GM12878 (cell line): ENCODE measurements around the gene CAMK2D. TPM values are rescaled to one million over a fixed set of nuclear protein-coding genes. Genes with fewer than 3 reads are reported as not detected.

ENCODE experiments used
- ATAC-seq: fragments of 200-7000 bp; cut with Tn5 transposase; 3 replicates; pipeline ENCODE4 v1.9.1; 2020; ENCODE audit warnings: mild to moderate bottlenecking, moderate library complexity
- BruUV-seq: library from RNA; stranded (reverse); fragments of 400-500 nt; replicated peaks from 2 replicates; lab custom pipeline; 2021; lab: Mats Ljungman, UMichigan
- CTCF ChIA-PET: fragments of 300-600 bp; sonication (Branson Sonifier 250); formaldehyde crosslinking; extraction: SDS; loops from one replicate; lab custom pipeline; 2021; ENCODE audit warnings: inconsistent platforms; lab: Yijun Ruan, JAX
- POLR2A ChIA-PET: fragments of 350-600 bp; formaldehyde crosslinking; extraction: SDS; loops from one replicate; lab custom pipeline; 2021; ENCODE audit warnings: inconsistent platforms; lab: Charles Lee
- RAD21 ChIA-PET: fragments of 300-600 bp; sonication (Branson Sonifier 250); formaldehyde crosslinking; loops from one replicate; lab custom pipeline; 2023; ENCODE audit warnings: antibody characterized with exemption; ENCODE audit not compliant: unreplicated experiment; lab: Charles Lee
- SMC1A ChIA-PET: fragments of 300-600 bp; sonication (Branson Sonifier 250); formaldehyde crosslinking; loops from one replicate; lab custom pipeline; 2023; ENCODE audit not compliant: unreplicated experiment, uncharacterized antibody; lab: Charles Lee
- DNase-seq: peaks from one replicate; pipeline ENCODE4 v3.0.0-alpha.2; 2011; ENCODE audit warnings: low read depth, low spot score
- FAIRE-seq: peaks from 3 replicates; lab custom pipeline; 2011; peaks lifted over from hg19 to GRCh38; lab: Jason Lieb, UNC
- H2AFZ ChIP-seq: 2 replicates; pipeline ENCODE4 v1.6.0; 2011; ENCODE audit warnings: low read depth, low read length, control low read depth; ENCODE audit not compliant: control insufficient read depth
- H3K27ac ChIP-seq: 2 replicates; pipeline ENCODE4 v1.5.1; 2011; ENCODE audit warnings: control low read depth; ENCODE audit not compliant: control insufficient read depth, insufficient read depth
- H3K27me3 ChIP-seq, 2 experiments: replicated peaks in 1 of 2; 2 replicates each; pipeline versions ENCODE4 v1.6.0 to v1.6.1; 2011; ENCODE audit warnings: low read length in 1 of 2; ENCODE audit not compliant: control insufficient read depth in 2 of 2, insufficient read depth in 2 of 2
- H3K36me3 ChIP-seq, 2 experiments: 2 replicates each; pipeline ENCODE4 v1.5.1; 2011; ENCODE audit warnings: low read length in 1 of 2; ENCODE audit not compliant: control insufficient read depth in 2 of 2, insufficient read depth in 2 of 2
- H3K4me1 ChIP-seq: 2 replicates; pipeline ENCODE4 v1.6.1; 2011; ENCODE audit warnings: mild to moderate bottlenecking, low read length, moderate library complexity, mixed read lengths; ENCODE audit not compliant: control insufficient read depth, insufficient read depth
- H3K4me2 ChIP-seq: 2 replicates; pipeline ENCODE4 v1.6.0; 2011; ENCODE audit warnings: control low read depth; ENCODE audit not compliant: control insufficient read depth, insufficient read depth
- H3K4me3 ChIP-seq: fragments of 200-600 bp; sonication (generic); 2 replicates; pipeline ENCODE4 v1.5.1; 2016
- H3K79me2 ChIP-seq: 2 replicates; pipeline ENCODE4 v1.6.0; 2011; ENCODE audit warnings: low read length; ENCODE audit not compliant: control insufficient read depth, insufficient read depth
- H3K9ac ChIP-seq: 2 replicates; pipeline ENCODE4 v1.8.0; 2011; ENCODE audit warnings: low read length, control low read depth, mixed read lengths; ENCODE audit not compliant: control insufficient read depth, insufficient read depth
- H3K9me3 ChIP-seq: replicated peaks from 3 replicates; pipeline ENCODE4 v1.5.1; 2011; ENCODE audit warnings: mild to moderate bottlenecking, low read length; ENCODE audit not compliant: control insufficient read depth, insufficient read depth
- H4K20me1 ChIP-seq: 2 replicates; pipeline ENCODE4 v1.6.0; 2011; ENCODE audit not compliant: control insufficient read depth, insufficient read depth
- EP300 ChIP-seq, 2 experiments: fragments of 150-350 bp in 1 of 2; IDR thresholded peaks; 2 replicates each; pipeline ENCODE4 v1.6.1; 2011 to 2012; ENCODE audit warnings: low read depth in 2 of 2, low read length in 2 of 2, borderline replicate concordance in 1 of 2, improper control_type of control experiment in 1 of 2, inconsistent platforms in 1 of 2; ENCODE audit not compliant: control insufficient read depth in 1 of 2
- HDAC2 ChIP-seq: fragments of 200-600 bp; sonication (generic); IDR thresholded peaks from 2 replicates; pipeline ENCODE4 v1.6.1; 2017
- MTA3 ChIP-seq: IDR thresholded peaks from 2 replicates; pipeline ENCODE4 v1.6.1; 2012; ENCODE audit warnings: low read length, inconsistent platforms, borderline replicate concordance
- MXI1 ChIP-seq: fragments of 150-350 bp; IDR thresholded peaks from 2 replicates; pipeline ENCODE4 v1.6.1; 2011; ENCODE audit warnings: low read depth, mild to moderate bottlenecking, inconsistent platforms, low read length, improper control_type of control experiment
- MYC ChIP-seq: IDR thresholded peaks from 2 replicates; pipeline ENCODE4 v1.6.1; 2011; ENCODE audit warnings: mild to moderate bottlenecking, low read length, moderate library complexity, inconsistent platforms; ENCODE audit not compliant: insufficient read depth, insufficient replicate concordance, insufficient read length, severe bottlenecking
- POLR2AphosphoS5 ChIP-seq: IDR thresholded peaks from 2 replicates; pipeline ENCODE4 v1.6.1; 2011; ENCODE audit warnings: mild to moderate bottlenecking, low read length, inconsistent platforms
- RB1 ChIP-seq: fragments of 450-650 bp; formaldehyde crosslinking; IDR thresholded peaks from 2 replicates; pipeline ENCODE4 v1.6.1; 2017; ENCODE audit warnings: mild to moderate bottlenecking, borderline replicate concordance
- SMARCA5 ChIP-seq: fragments of 450-650 bp; IDR thresholded peaks from 2 replicates; pipeline ENCODE4 v1.6.1; 2017; ENCODE audit warnings: mild to moderate bottlenecking
- SMC3 ChIP-seq: IDR thresholded peaks from 2 replicates; pipeline ENCODE4 v1.6.1; 2011; ENCODE audit warnings: low read length, improper control_type of control experiment, borderline replicate concordance
- STAT1 ChIP-seq: fragments of 450-650 bp; conservative IDR thresholded peaks from 2 replicates; pipeline ENCODE4 v1.6.1; 2014; ENCODE audit warnings: antibody characterized with exemption, mild to moderate bottlenecking
- whole genome bisulfite sequencing: methylation state at CpG from one replicate; pipeline ENCODE4 v1.1.6; 2016; ENCODE audit warnings: low lambda C conversion rate; ENCODE audit not compliant: insufficient replicate concordance, insufficient coverage; ENCODE audit errors: missing lambda C conversion rate; 5-methylcytosine and 5-hydroxymethylcytosine counted together
- in situ Hi-C: fragments of 300-500 bp; cut with MboI; formaldehyde crosslinking; loops from 9 replicates; pipeline ENCODE4 v1.14.3; 2018; ENCODE audit warnings: mixed read lengths
- intact Hi-C: fragments of 100-400 bp; cut with micrococcal nuclease; formaldehyde crosslinking; loops from one replicate; pipeline ENCODE4 v1.14.2; 2022; ENCODE audit not compliant: unreplicated experiment
- polyA plus RNA-seq, 11 experiments: library from polyadenylated mRNA; depleted of rRNA in 4 of 11; unstranded in 6 of 11; stranded (reverse) in 5 of 11; fragments of >200 nt; fragmentation: Nextera tagmentation in 4 of 11; fragmentation: Illumina TruSeq in 1 of 11; extraction: Ambion mirVana in 4 of 11; extraction: Trizol in 1 of 11; gene quantifications; 1 replicate in 1 of 11; 2 replicates in 10 of 11; pipeline versions ENCODE4 v1.2.1 to v1.2.3, GENCODE V29; 2011 to 2016; ENCODE audit warnings: inconsistent platforms in 2 of 11, missing spikeins in 2 of 11, low read depth in 1 of 11
- total RNA-seq, 4 experiments: library from RNA; depleted of rRNA in 3 of 4; stranded (reverse); fragments of >200 nt in 3 of 4; fragmentation: Illumina TruSeq in 1 of 4; extraction: Trizol in 1 of 4; gene quantifications; 2 replicates each; pipeline versions ENCODE4 v1.2.1 to v1.2.3, GENCODE V29; 2013 to 2021
- TF ChIP-seq, protein P1 (sequence below): fragments of 150-350 bp; IDR thresholded peaks from 2 replicates; pipeline ENCODE4 v1.6.1; 2014; ENCODE audit warnings: mild to moderate bottlenecking, low read depth, low read length
- TF ChIP-seq, protein P2 (sequence below): fragments of 450-650 bp; conservative IDR thresholded peaks from 2 replicates; pipeline ENCODE4 v1.6.1; 2017; ENCODE audit warnings: mild to moderate bottlenecking, moderate library complexity

The CAMK2D gene
- total and polyA plus RNA-seq, 10 of the 15 experiments (the other 5 are each of a cell fraction or from before 2014, with no cell fraction given): 6.9 to 88.5 (median 12.9) TPM

DNA sequence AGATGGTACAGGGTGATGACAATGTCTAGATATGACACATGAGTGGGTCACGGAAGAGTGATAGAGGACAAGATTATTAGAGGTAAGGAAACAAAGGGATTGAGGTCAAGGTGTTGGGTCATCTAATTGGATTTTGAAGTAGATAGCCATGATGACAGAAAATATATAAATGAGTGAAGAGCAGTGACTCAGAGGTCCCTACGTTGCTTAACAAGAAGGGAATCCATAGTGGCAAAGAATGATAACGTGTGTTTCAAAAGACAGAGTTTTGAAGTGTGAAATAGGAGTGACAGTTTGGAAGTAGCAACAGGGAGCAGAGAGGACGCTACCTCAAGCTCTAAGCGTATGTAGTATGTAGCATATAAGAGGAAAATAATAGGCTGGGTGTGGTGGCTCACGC is 22.2 kb upstream of the CAMK2D start:
- no TSS peak for BruUV-seq
- Histone ChIP-seq H3K9ac (no peak overlapping the region), H2AFZ (no peak overlapping the region), H3K4me2 (no peak overlapping the region), H3K27me3 (no peaks in the 10 kb centered on the region), H3K36me3 (no peaks in the 10 kb centered on the region), H4K20me1 (no peaks in the 10 kb centered on the region), H3K27ac (no peak overlapping the region), H3K9me3 (no peaks in the 10 kb centered on the region; the same call in 1 of the 3 replicates), H3K4me1 (peaks cover 3% of the 10 kb centered on the region; the same call in 1 of the 2 replicates), H3K79me2 (no peaks in the 10 kb centered on the region), H3K4me3 (no peak overlapping the region)
- DNase-seq: no peak
- ChIA-PET POLR2A (interaction anchor here (1.5 to 2.0 kb wide), 2 partner anchors 41 to 54 kb away, joined by 3 to 7 read pairs; no protein-coding TSS in a partner anchor), SMC1A (interaction anchor here (0.9 to 4.3 kb wide), 13 partner anchors 8 to 288 kb away, joined by 3 to 31 read pairs (median 7); no protein-coding TSS in a partner anchor), RAD21 (interaction anchor here (1.1 to 2.7 kb wide), 8 partner anchors 12 to 170 kb away, joined by 3 to 14 read pairs (median 5); no protein-coding TSS in a partner anchor), CTCF (interaction anchor here (0.8 to 4.2 kb wide), 10 partner anchors 8 to 288 kb away, joined by 3 to 17 read pairs (median 6); no protein-coding TSS in a partner anchor)
- FAIRE-seq: no peak
- WGBS: 83% methylated on average over 6 of the region's 6 CpGs
- intact Hi-C loops: loop anchor here (5.0 kb wide), 4 partner anchors 54 to 289 kb away; no protein-coding TSS in a partner anchor
- in situ Hi-C loops: loop anchor here (10.0 kb wide), 1 partner anchor 291 kb away; no protein-coding TSS in a partner anchor
- TF ChIP-seq MXI1 (no peak), SMC3 (no peak)
- no peak for ATAC-seq

DNA sequence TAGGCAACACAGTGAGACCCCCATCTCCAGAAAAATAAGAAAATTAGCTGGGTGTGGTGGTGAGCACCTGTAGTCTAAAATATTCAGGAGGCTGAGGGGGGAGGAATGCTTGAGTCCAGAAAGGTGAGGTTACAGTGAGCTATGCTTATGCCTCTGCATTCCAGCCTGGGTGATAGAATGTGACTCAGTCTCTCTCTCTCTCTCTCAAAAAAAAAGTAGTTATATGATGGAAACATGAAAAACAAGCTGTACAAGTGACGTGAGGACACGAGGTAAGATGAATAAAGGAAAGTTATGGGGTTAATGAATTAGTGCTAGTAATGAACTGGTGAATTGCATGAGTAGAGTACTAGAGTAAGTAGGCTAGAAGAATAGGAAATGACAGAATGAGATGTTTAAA is 21.8 kb upstream of the CAMK2D start:
- ChIA-PET RAD21 (interaction anchor here (1.0 to 2.7 kb wide), 7 partner anchors 12 to 171 kb away, joined by 3 to 14 read pairs (median 4); no protein-coding TSS in a partner anchor), CTCF (interaction anchor here (0.7 to 4.2 kb wide), 13 partner anchors 9 to 288 kb away, joined by 3 to 17 read pairs (median 5); no protein-coding TSS in a partner anchor), POLR2A (interaction anchor here (1.3 to 2.0 kb wide), 3 partner anchors 9 to 54 kb away, joined by 3 to 7 read pairs (median 4); no protein-coding TSS in a partner anchor), SMC1A (interaction anchor here (0.9 to 4.3 kb wide), 15 partner anchors 10 to 288 kb away, joined by 3 to 31 read pairs (median 4); no protein-coding TSS in a partner anchor)
- no peak for DNase-seq
- H3K36me3 ChIP-seq: no peaks in the 10 kb centered on the region
- no peak for ATAC-seq
- H3K27me3 ChIP-seq: no peaks in the 10 kb centered on the region
- intact Hi-C loops (loop anchor here (5.0 kb wide), 4 partner anchors 54 to 289 kb away; no protein-coding TSS in a partner anchor), in situ Hi-C loops (loop anchor here (10.0 kb wide), 1 partner anchor 292 kb away; no protein-coding TSS in a partner anchor)
- H3K4me1 ChIP-seq: no peaks in the 10 kb centered on the region
- H3K4me2 ChIP-seq: no peak overlapping the region
- H2AFZ ChIP-seq: no peak overlapping the region
- H3K27ac ChIP-seq: no peak overlapping the region
- WGBS: 100% methylated on average over 2 of the region's 2 CpGs
- no peak for FAIRE-seq
- H3K9ac ChIP-seq: no peak overlapping the region
- H3K9me3 ChIP-seq: no peaks in the 10 kb centered on the region; the same call in 1 of the 3 replicates
- no peak overlapping the region for H3K4me3 ChIP-seq
- BruUV-seq: no TSS peak
- no peaks in the 10 kb centered on the region for H4K20me1 ChIP-seq
- no peaks in the 10 kb centered on the region for H3K79me2 ChIP-seq
- no peak for TF ChIP-seq MYC
- TF ChIP-seq SMARCA5: no peak
- no peak for TF ChIP-seq RB1
- TF ChIP-seq, protein P1, sequence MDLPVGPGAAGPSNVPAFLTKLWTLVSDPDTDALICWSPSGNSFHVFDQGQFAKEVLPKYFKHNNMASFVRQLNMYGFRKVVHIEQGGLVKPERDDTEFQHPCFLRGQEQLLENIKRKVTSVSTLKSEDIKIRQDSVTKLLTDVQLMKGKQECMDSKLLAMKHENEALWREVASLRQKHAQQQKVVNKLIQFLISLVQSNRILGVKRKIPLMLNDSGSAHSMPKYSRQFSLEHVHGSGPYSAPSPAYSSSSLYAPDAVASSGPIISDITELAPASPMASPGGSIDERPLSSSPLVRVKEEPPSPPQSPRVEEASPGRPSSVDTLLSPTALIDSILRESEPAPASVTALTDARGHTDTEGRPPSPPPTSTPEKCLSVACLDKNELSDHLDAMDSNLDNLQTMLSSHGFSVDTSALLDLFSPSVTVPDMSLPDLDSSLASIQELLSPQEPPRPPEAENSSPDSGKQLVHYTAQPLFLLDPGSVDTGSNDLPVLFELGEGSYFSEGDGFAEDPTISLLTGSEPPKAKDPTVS: no peak
- no peak for TF ChIP-seq EP300 (IDR thresholded peaks at IDR 0.05; ENCODE audit: borderline replicate concordance in 1 of 2, control insufficient read depth in 1 of 2, low read depth in 2 of 2, low read length in 2 of 2)
- no peak for TF ChIP-seq MTA3
- TF ChIP-seq POLR2AphosphoS5: no peak
- TF ChIP-seq HDAC2: no peak
- TF ChIP-seq, protein P2, sequence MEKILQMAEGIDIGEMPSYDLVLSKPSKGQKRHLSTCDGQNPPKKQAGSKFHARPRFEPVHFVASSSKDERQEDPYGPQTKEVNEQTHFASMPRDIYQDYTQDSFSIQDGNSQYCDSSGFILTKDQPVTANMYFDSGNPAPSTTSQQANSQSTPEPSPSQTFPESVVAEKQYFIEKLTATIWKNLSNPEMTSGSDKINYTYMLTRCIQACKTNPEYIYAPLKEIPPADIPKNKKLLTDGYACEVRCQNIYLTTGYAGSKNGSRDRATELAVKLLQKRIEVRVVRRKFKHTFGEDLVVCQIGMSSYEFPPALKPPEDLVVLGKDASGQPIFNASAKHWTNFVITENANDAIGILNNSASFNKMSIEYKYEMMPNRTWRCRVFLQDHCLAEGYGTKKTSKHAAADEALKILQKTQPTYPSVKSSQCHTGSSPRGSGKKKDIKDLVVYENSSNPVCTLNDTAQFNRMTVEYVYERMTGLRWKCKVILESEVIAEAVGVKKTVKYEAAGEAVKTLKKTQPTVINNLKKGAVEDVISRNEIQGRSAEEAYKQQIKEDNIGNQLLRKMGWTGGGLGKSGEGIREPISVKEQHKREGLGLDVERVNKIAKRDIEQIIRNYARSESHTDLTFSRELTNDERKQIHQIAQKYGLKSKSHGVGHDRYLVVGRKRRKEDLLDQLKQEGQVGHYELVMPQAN: no peak
- TF ChIP-seq STAT1: no peak
